Smooth muscle cell (in vitro differentiated cells): Measurements from ENCODE around the gene UGGT2. TPM values are rescaled to one million over a fixed set of nuclear protein-coding genes. Genes with fewer than 3 reads are reported as not detected.
"Not testable (repeated sequence)": the region's sequence is repeated elsewhere in the genome, so short reads cannot be mapped to it uniquely, and the experiment has no call there.

Experiments used
- DNase-seq: peaks from one replicate; lab custom pipeline; 2025; ENCODE audit not compliant: unreplicated experiment; lab: John Stamatoyannopoulos, UW
- H2AFZ ChIP-seq: fragments of 200-600 bp; sonication (generic); 2 replicates; pipeline ENCODE4 v1.6.0; 2016; ENCODE audit warnings: antibody characterized with exemption, low read depth, mild to moderate bottlenecking
- H3F3A ChIP-seq: fragments of 200-600 bp; sonication (generic); 2 replicates; pipeline ENCODE4 v1.6.0; 2017; ENCODE audit warnings: antibody characterized with exemption, low read depth
- H3K27ac ChIP-seq: fragments of 200-600 bp; sonication (generic); 2 replicates; pipeline ENCODE4 v1.5.1; 2016; ENCODE audit warnings: low read depth, mild to moderate bottlenecking
- H3K27me3 ChIP-seq: fragments of 200-600 bp; sonication (generic); 2 replicates; pipeline ENCODE4 v1.6.1; 2016; ENCODE audit warnings: low read depth, mild to moderate bottlenecking
- H3K36me3 ChIP-seq: fragments of 200-600 bp; sonication (generic); 2 replicates; pipeline ENCODE4 v1.5.1; 2016; ENCODE audit warnings: low read depth
- H3K4me1 ChIP-seq: fragments of 200-600 bp; sonication (generic); 2 replicates; pipeline ENCODE4 v1.5.1; 2016; ENCODE audit warnings: low read depth
- H3K4me2 ChIP-seq: fragments of 200-600 bp; sonication (generic); 2 replicates; pipeline ENCODE4 v1.6.0; 2016; ENCODE audit warnings: mild to moderate bottlenecking
- H3K4me3 ChIP-seq: fragments of 200-600 bp; sonication (generic); 2 replicates; pipeline ENCODE4 v1.5.1; 2016; ENCODE audit warnings: mild to moderate bottlenecking
- H3K79me2 ChIP-seq: fragments of 200-600 bp; sonication (generic); 2 replicates; pipeline ENCODE4 v1.6.0; 2016; ENCODE audit warnings: low read depth, mild to moderate bottlenecking
- H3K9ac ChIP-seq: fragments of 200-600 bp; sonication (generic); 2 replicates; pipeline ENCODE4 v1.6.0; 2016; ENCODE audit warnings: low read depth
- H3K9me3 ChIP-seq: fragments of 200-600 bp; sonication (generic); replicated peaks from 2 replicates; pipeline ENCODE4 v1.5.1; 2016; ENCODE audit warnings: low read depth
- H4K20me1 ChIP-seq: fragments of 200-600 bp; sonication (generic); 2 replicates; pipeline ENCODE4 v1.6.0; 2016; ENCODE audit warnings: low read depth
- WGBS: methylation state at CpG from one replicate; pipeline ENCODE4 v1.1.7; 2016; ENCODE audit warnings: low lambda C conversion rate; 5-methylcytosine and 5-hydroxymethylcytosine counted together
- polyA plus RNA-seq: library from polyadenylated mRNA; unstranded; fragments of >200 nt; fragmentation: Nextera tagmentation; extraction: Ambion mirVana; gene quantifications from 2 replicates; pipeline ENCODE4 v1.2.1, GENCODE V29; 2016
- total RNA-seq: library from RNA; depleted of rRNA; stranded (reverse); fragments of >200 nt; gene quantifications from 2 replicates; pipeline ENCODE4 v1.2.3, GENCODE V29; 2014
- TF ChIP-seq, protein P1 (sequence below): fragments of 200-600 bp; sonication (generic); IDR thresholded peaks from 2 replicates; pipeline ENCODE4 v1.5.1; 2017; ENCODE audit warnings: borderline replicate concordance, mild to moderate bottlenecking, antibody characterized with exemption; ENCODE audit not compliant: insufficient read depth, poor library complexity, severe bottlenecking

The UGGT2 gene
- total and polyA plus RNA-seq, 2 experiments from 2014 or later, result 27.4 to 67.2 TPM

DNA sequence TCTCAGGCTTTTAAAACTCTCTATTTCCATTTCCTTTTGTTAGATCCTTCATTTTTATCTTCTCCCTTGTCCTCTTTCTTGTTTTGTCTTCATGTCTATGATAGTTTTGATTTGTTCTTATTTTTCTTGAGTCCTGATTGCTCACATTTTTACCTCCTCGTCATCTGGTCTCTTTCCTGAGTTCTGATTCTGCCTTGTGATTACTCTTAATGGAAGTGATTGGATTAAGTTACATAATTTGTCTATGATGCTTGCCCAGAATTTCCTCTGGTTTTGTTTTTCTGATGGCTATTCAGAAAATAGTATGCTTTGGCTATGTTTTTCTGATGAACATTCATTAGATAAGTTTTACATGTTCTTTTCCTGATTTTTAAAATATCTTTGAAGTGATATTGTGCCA is 273.7 kb downstream of the UGGT2 start:
- WGBS, result 97% methylated on average over 1 of the region's 1 CpG
- H3K4me2 ChIP-seq, result no peak overlapping the region
- no peaks in the 10 kb centered on the region for H3K4me1 ChIP-seq
- no peak overlapping the region for H3K4me3 ChIP-seq
- no peaks in the 10 kb centered on the region for H3K9me3 ChIP-seq
- peaks cover 18% of the 10 kb centered on the region for H3F3A ChIP-seq
- TF ChIP-seq, protein P1, sequence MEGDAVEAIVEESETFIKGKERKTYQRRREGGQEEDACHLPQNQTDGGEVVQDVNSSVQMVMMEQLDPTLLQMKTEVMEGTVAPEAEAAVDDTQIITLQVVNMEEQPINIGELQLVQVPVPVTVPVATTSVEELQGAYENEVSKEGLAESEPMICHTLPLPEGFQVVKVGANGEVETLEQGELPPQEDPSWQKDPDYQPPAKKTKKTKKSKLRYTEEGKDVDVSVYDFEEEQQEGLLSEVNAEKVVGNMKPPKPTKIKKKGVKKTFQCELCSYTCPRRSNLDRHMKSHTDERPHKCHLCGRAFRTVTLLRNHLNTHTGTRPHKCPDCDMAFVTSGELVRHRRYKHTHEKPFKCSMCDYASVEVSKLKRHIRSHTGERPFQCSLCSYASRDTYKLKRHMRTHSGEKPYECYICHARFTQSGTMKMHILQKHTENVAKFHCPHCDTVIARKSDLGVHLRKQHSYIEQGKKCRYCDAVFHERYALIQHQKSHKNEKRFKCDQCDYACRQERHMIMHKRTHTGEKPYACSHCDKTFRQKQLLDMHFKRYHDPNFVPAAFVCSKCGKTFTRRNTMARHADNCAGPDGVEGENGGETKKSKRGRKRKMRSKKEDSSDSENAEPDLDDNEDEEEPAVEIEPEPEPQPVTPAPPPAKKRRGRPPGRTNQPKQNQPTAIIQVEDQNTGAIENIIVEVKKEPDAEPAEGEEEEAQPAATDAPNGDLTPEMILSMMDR, result no peak
- H3K9ac ChIP-seq, result no peak overlapping the region
- H3K79me2 ChIP-seq, result peaks cover 3% of the 10 kb centered on the region
- H3K36me3 ChIP-seq, result peaks cover 7% of the 10 kb centered on the region
- no peaks in the 10 kb centered on the region for H3K27me3 ChIP-seq
- no peak overlapping the region for H2AFZ ChIP-seq
- H4K20me1 ChIP-seq, result peaks cover 7% of the 10 kb centered on the region
- DNase-seq, result no peak
- no peak overlapping the region for H3K27ac ChIP-seq

DNA sequence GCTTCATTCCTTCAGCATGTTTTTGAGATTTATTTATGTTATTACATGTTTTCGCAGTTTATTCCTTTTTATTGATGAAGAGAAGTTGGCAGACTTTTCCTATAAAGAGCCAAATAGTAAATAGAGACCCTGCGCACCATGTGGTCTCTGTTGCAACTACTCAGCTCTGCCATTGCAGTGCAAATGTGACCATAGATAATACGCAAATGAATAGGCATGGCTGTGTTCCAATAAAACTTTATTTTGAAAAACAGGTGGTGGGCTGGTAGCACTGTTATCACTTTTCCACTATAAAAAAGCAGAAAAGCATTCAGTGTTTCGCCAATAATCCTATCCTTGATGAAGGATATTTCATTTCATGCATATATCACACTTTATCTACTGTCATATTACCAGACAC is 281.3 kb downstream of the UGGT2 start:
- Histone ChIP-seq H3K4me2 (no peak overlapping the region), H3K4me3 (no peak overlapping the region), H3K27me3 (no peaks in the 10 kb centered on the region), H3K9me3 (no peaks in the 10 kb centered on the region), H2AFZ (no peak overlapping the region), H3F3A (no peaks in the 10 kb centered on the region), H3K27ac (no peak overlapping the region), H3K36me3 (no peaks in the 10 kb centered on the region), H3K9ac (no peak overlapping the region), H4K20me1 (no peaks in the 10 kb centered on the region), H3K4me1 (no peaks in the 10 kb centered on the region), H3K79me2 (no peaks in the 10 kb centered on the region)
- no peak for DNase-seq
- TF ChIP-seq, protein P1, result no peak
- 95% methylated on average over 4 of the region's 4 CpGs for WGBS

DNA sequence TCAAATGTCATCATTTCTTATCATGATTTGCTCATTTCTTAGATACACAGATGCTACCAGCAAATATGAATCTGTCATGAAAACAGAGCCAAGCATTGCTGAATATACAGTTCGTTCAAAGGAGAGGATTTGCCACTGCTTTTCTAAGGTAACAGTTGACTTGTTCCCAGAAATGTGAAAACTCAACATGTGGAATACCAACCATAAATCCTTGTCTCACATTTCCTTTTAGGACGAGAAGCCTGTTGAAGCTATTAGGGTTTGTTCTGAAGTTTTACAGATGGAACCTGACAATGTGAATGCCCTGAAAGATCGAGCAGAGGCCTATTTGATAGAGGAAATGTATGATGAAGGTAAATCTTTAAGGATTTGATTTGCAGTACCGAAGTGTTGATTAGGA is 289.6 kb downstream of the UGGT2 start:
- no peak for DNase-seq
- H3K9me3 ChIP-seq, result no peaks in the 10 kb centered on the region
- no peak overlapping the region for H3K27ac ChIP-seq
- no peak overlapping the region for H2AFZ ChIP-seq
- H3K4me1 ChIP-seq, result no peaks in the 10 kb centered on the region
- H3K9ac ChIP-seq, result no peak overlapping the region
- WGBS, result 90% methylated on average over 4 of the region's 4 CpGs
- peaks cover 3% of the 10 kb centered on the region for H3K79me2 ChIP-seq
- no peak overlapping the region for H3K4me2 ChIP-seq
- no peaks in the 10 kb centered on the region for H4K20me1 ChIP-seq
- TF ChIP-seq, protein P1, result no peak
- H3K27me3 ChIP-seq, result no peaks in the 10 kb centered on the region
- H3K36me3 ChIP-seq, result peaks cover 8% of the 10 kb centered on the region
- no peak overlapping the region for H3K4me3 ChIP-seq
- H3F3A ChIP-seq, result no peaks in the 10 kb centered on the region

DNA sequence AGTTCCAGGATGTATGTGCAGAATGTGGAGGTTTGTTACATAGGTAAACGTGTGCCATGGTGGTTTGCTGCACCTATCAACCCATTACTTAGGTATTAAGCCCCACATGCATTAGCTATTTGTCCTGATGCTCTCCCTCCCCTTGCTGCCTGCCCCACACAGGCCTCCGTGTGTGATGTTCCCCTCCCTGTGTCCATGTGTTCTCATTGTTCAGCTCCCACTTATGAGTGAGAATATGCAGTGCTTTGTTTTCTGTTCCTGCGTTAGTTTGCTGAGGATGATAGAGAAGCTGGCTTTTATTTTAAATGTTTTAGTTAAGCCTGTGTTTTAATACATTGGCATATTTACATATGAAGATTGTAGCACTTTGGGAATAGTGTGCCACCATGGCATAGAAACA is 290.6 kb downstream of the UGGT2 start:
- H3K27ac ChIP-seq, H4K20me1 ChIP-seq, H3F3A ChIP-seq, H3K27me3 ChIP-seq, H2AFZ ChIP-seq, H3K4me3 ChIP-seq, H3K36me3 ChIP-seq, H3K9ac ChIP-seq, DNase-seq, H3K9me3 ChIP-seq, H3K4me1 ChIP-seq, H3K4me2 ChIP-seq, H3K79me2 ChIP-seq: not testable (repeated sequence)
- WGBS, result 96% methylated on average over 3 of the region's 3 CpGs
